GM12878 (cell line): ENCODE data around the gene SUB1. TPM values are rescaled to one million over a fixed set of nuclear protein-coding genes. Genes with fewer than 3 reads are reported as not detected.

Experiments used
- ATAC-seq: fragments of 200-7000 bp; cut with Tn5 transposase; 3 replicates; pipeline ENCODE4 v1.9.1; 2020; ENCODE audit warnings: mild to moderate bottlenecking, moderate library complexity
- BruUV-seq: library from RNA; stranded (reverse); fragments of 400-500 nt; replicated peaks from 2 replicates; lab custom pipeline; 2021; lab: Mats Ljungman, UMichigan
- CTCF ChIA-PET: fragments of 300-600 bp; sonication (Branson Sonifier 250); formaldehyde crosslinking; extraction: SDS; loops from one replicate; lab custom pipeline; 2021; ENCODE audit warnings: inconsistent platforms; lab: Yijun Ruan, JAX
- POLR2A ChIA-PET: fragments of 350-600 bp; formaldehyde crosslinking; extraction: SDS; loops from one replicate; lab custom pipeline; 2021; ENCODE audit warnings: inconsistent platforms; lab: Charles Lee
- RAD21 ChIA-PET: fragments of 300-600 bp; sonication (Branson Sonifier 250); formaldehyde crosslinking; loops from one replicate; lab custom pipeline; 2023; ENCODE audit warnings: antibody characterized with exemption; ENCODE audit not compliant: unreplicated experiment; lab: Charles Lee
- SMC1A ChIA-PET: fragments of 300-600 bp; sonication (Branson Sonifier 250); formaldehyde crosslinking; loops from one replicate; lab custom pipeline; 2023; ENCODE audit not compliant: unreplicated experiment, uncharacterized antibody; lab: Charles Lee
- DNase-seq: peaks from one replicate; pipeline ENCODE4 v3.0.0-alpha.2; 2011; ENCODE audit warnings: low read depth, low spot score
- FAIRE-seq: peaks from 3 replicates; lab custom pipeline; 2011; peaks lifted over from hg19 to GRCh38; lab: Jason Lieb, UNC
- H2AFZ ChIP-seq: 2 replicates; pipeline ENCODE4 v1.6.0; 2011; ENCODE audit warnings: low read depth, low read length, control low read depth; ENCODE audit not compliant: control insufficient read depth
- H3K27ac ChIP-seq: 2 replicates; pipeline ENCODE4 v1.5.1; 2011; ENCODE audit warnings: control low read depth; ENCODE audit not compliant: control insufficient read depth, insufficient read depth
- H3K27me3 ChIP-seq, 2 experiments: replicated peaks in 1 of 2; 2 replicates each; pipeline versions ENCODE4 v1.6.0 to v1.6.1; 2011; ENCODE audit warnings: low read length in 1 of 2; ENCODE audit not compliant: control insufficient read depth in 2 of 2, insufficient read depth in 2 of 2
- H3K36me3 ChIP-seq, 2 experiments: 2 replicates each; pipeline ENCODE4 v1.5.1; 2011; ENCODE audit warnings: low read length in 1 of 2; ENCODE audit not compliant: control insufficient read depth in 2 of 2, insufficient read depth in 2 of 2
- H3K4me1 ChIP-seq: 2 replicates; pipeline ENCODE4 v1.6.1; 2011; ENCODE audit warnings: mild to moderate bottlenecking, low read length, moderate library complexity, mixed read lengths; ENCODE audit not compliant: control insufficient read depth, insufficient read depth
- H3K4me2 ChIP-seq: 2 replicates; pipeline ENCODE4 v1.6.0; 2011; ENCODE audit warnings: control low read depth; ENCODE audit not compliant: control insufficient read depth, insufficient read depth
- H3K4me3 ChIP-seq: fragments of 200-600 bp; sonication (generic); 2 replicates; pipeline ENCODE4 v1.5.1; 2016
- H3K79me2 ChIP-seq: 2 replicates; pipeline ENCODE4 v1.6.0; 2011; ENCODE audit warnings: low read length; ENCODE audit not compliant: control insufficient read depth, insufficient read depth
- H3K9ac ChIP-seq: 2 replicates; pipeline ENCODE4 v1.8.0; 2011; ENCODE audit warnings: low read length, control low read depth, mixed read lengths; ENCODE audit not compliant: control insufficient read depth, insufficient read depth
- H3K9me3 ChIP-seq: replicated peaks from 3 replicates; pipeline ENCODE4 v1.5.1; 2011; ENCODE audit warnings: mild to moderate bottlenecking, low read length; ENCODE audit not compliant: control insufficient read depth, insufficient read depth
- H4K20me1 ChIP-seq: 2 replicates; pipeline ENCODE4 v1.6.0; 2011; ENCODE audit not compliant: control insufficient read depth, insufficient read depth
- BCL11A ChIP-seq: IDR thresholded peaks from 2 replicates; pipeline ENCODE4 v1.6.1; 2011; ENCODE audit warnings: low read depth, low read length
- CBX5 ChIP-seq: sonication (generic); IDR thresholded peaks from 2 replicates; pipeline ENCODE4 v1.6.1; 2016; ENCODE audit warnings: low read depth, moderate library complexity, mild to moderate bottlenecking, inconsistent platforms
- CHD2 ChIP-seq: IDR thresholded peaks from 2 replicates; pipeline ENCODE4 v1.6.1; 2011; ENCODE audit warnings: low read depth, low read length, improper control_type of control experiment, borderline replicate concordance
- DPF2 ChIP-seq: fragments of 450-650 bp; IDR thresholded peaks from 2 replicates; pipeline ENCODE4 v1.6.1; 2017; ENCODE audit warnings: mild to moderate bottlenecking
- E2F4 ChIP-seq: IDR thresholded peaks from 2 replicates; pipeline ENCODE4 v1.6.1; 2012; ENCODE audit warnings: low read depth, low read length, improper control_type of control experiment
- ESRRA ChIP-seq: IDR thresholded peaks from 2 replicates; pipeline ENCODE4 v1.6.1; 2012; ENCODE audit warnings: mild to moderate bottlenecking, low read length, improper control_type of control experiment
- HCFC1 ChIP-seq: fragments of 150-350 bp; IDR thresholded peaks from 2 replicates; pipeline ENCODE4 v1.6.1; 2014; ENCODE audit warnings: low read length
- JUND ChIP-seq: IDR thresholded peaks from 2 replicates; pipeline ENCODE4 v1.6.1; 2012; ENCODE audit warnings: low read depth, mild to moderate bottlenecking, low read length, improper control_type of control experiment, moderate library complexity
- KLF5 ChIP-seq: fragments of 450-650 bp; IDR thresholded peaks from 2 replicates; pipeline ENCODE4 v1.6.1; 2014; ENCODE audit warnings: mild to moderate bottlenecking; ENCODE audit not compliant: partially characterized antibody
- LARP7 ChIP-seq: fragments of 450-650 bp; IDR thresholded peaks from 2 replicates; pipeline ENCODE4 v1.6.1; 2017; ENCODE audit warnings: mild to moderate bottlenecking
- MTA3 ChIP-seq: IDR thresholded peaks from 2 replicates; pipeline ENCODE4 v1.6.1; 2012; ENCODE audit warnings: low read length, inconsistent platforms, borderline replicate concordance
- MYC ChIP-seq: IDR thresholded peaks from 2 replicates; pipeline ENCODE4 v1.6.1; 2011; ENCODE audit warnings: mild to moderate bottlenecking, low read length, moderate library complexity, inconsistent platforms; ENCODE audit not compliant: insufficient read depth, insufficient replicate concordance, insufficient read length, severe bottlenecking
- NFIC ChIP-seq: IDR thresholded peaks from 2 replicates; pipeline ENCODE4 v1.6.1; 2012; ENCODE audit warnings: low read depth, mild to moderate bottlenecking, inconsistent platforms, low read length, moderate library complexity
- NFXL1 ChIP-seq: fragments of 450-650 bp; IDR thresholded peaks from 2 replicates; pipeline ENCODE4 v1.6.1; 2017; ENCODE audit warnings: antibody characterized with exemption, mild to moderate bottlenecking, borderline replicate concordance
- NR2C2 ChIP-seq: IDR thresholded peaks from 2 replicates; pipeline ENCODE4 v1.6.1; 2011; ENCODE audit warnings: borderline replicate concordance, low read depth; ENCODE audit not compliant: control insufficient read depth, insufficient read length
- PAX5 ChIP-seq: IDR thresholded peaks from 2 replicates; pipeline ENCODE4 v1.6.1; 2011; ENCODE audit warnings: low read depth, low read length, borderline replicate concordance
- RAD21 ChIP-seq: IDR thresholded peaks from 2 replicates; pipeline ENCODE4 v1.6.1; 2011; ENCODE audit warnings: mild to moderate bottlenecking, low read depth, low read length, moderate library complexity; ENCODE audit not compliant: insufficient read depth
- RB1 ChIP-seq: fragments of 450-650 bp; formaldehyde crosslinking; IDR thresholded peaks from 2 replicates; pipeline ENCODE4 v1.6.1; 2017; ENCODE audit warnings: mild to moderate bottlenecking, borderline replicate concordance
- RELA ChIP-seq: fragments of 450-650 bp; IDR thresholded peaks from 2 replicates; pipeline ENCODE4 v1.8.0; 2014; ENCODE audit warnings: borderline replicate concordance; ENCODE audit not compliant: partially characterized antibody
- ZBED1 ChIP-seq: IDR thresholded peaks from 2 replicates; pipeline ENCODE4 v1.6.1; 2016; ENCODE audit warnings: borderline replicate concordance
- ZNF274 ChIP-seq: IDR thresholded peaks from one replicate; pipeline ENCODE4 v1.8.0; 2011; ENCODE audit not compliant: insufficient read length, insufficient read depth
- WGBS: methylation state at CpG from one replicate; pipeline ENCODE4 v1.1.6; 2016; ENCODE audit warnings: low lambda C conversion rate; ENCODE audit not compliant: insufficient replicate concordance, insufficient coverage; ENCODE audit errors: missing lambda C conversion rate; 5-methylcytosine and 5-hydroxymethylcytosine counted together
- in situ Hi-C: fragments of 300-500 bp; cut with MboI; formaldehyde crosslinking; loops from 9 replicates; pipeline ENCODE4 v1.14.3; 2018; ENCODE audit warnings: mixed read lengths
- intact Hi-C: fragments of 100-400 bp; cut with micrococcal nuclease; formaldehyde crosslinking; loops from one replicate; pipeline ENCODE4 v1.14.2; 2022; ENCODE audit not compliant: unreplicated experiment
- polyA plus RNA-seq, 11 experiments: library from polyadenylated mRNA; depleted of rRNA in 4 of 11; unstranded in 6 of 11; stranded (reverse) in 5 of 11; fragments of >200 nt; fragmentation: Nextera tagmentation in 4 of 11; fragmentation: Illumina TruSeq in 1 of 11; extraction: Ambion mirVana in 4 of 11; extraction: Trizol in 1 of 11; gene quantifications; 1 replicate in 1 of 11; 2 replicates in 10 of 11; pipeline versions ENCODE4 v1.2.1 to v1.2.3, GENCODE V29; 2011 to 2016; ENCODE audit warnings: inconsistent platforms in 2 of 11, missing spikeins in 2 of 11, low read depth in 1 of 11
- total RNA-seq, 4 experiments: library from RNA; depleted of rRNA in 3 of 4; stranded (reverse); fragments of >200 nt in 3 of 4; fragmentation: Illumina TruSeq in 1 of 4; extraction: Trizol in 1 of 4; gene quantifications; 2 replicates each; pipeline versions ENCODE4 v1.2.1 to v1.2.3, GENCODE V29; 2013 to 2021

The SUB1 gene
- total and polyA plus RNA-seq, 10 of the 15 experiments (the other 5 are each of a cell fraction or from before 2014, with no cell fraction given): 468 to 2,785 (median 1,145) TPM

- TF ChIP-seq BCL11A (peak; percentile 73), CHD2 (peak; percentile 76; the same call in 1 of the 2 replicates), DPF2 (peak; percentile 84), JUND (no peak), ZBED1 (peak; percentile 84; the same call in 1 of the 2 replicates), RAD21 (peak; percentile 22; the same call in 1 of the 2 replicates), MTA3 (peak; percentile 94; the same call in 1 of the 2 replicates), ESRRA (no peak)
Observed at GRCh38 chr5:32583582-32584232, 1.6 kb upstream of the SUB1 start (continued).

DNA sequence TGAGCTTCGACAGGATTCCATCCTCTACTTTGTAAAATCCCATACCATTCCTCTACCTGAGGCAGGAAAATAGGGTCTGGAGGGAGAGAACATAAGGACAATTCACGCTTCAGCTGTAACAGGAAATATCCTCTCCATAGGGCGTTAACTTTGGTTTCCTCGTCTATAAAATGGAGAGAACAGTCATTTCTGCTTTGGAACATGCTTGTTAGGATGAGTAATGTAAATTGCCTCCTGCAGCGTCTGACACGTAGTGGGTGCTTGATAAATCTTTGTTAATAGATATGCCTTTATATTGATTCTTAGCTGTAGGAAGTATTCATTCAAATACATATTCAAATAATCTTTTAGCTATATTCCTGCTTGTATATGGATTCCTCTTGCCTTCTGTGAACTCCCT, 711 bp upstream of the SUB1 start:
- intact Hi-C loops (loop anchor here (1.0 kb wide), 1 partner anchor 42 kb away; no protein-coding TSS in a partner anchor), in situ Hi-C loops (loop anchor here (5.0 kb wide), 1 partner anchor 47 kb away; no protein-coding TSS in a partner anchor)
- ChIA-PET RAD21 (interaction anchor here (0.8 to 9.1 kb wide), 8 partner anchors 11 to 353 kb away, joined by 3 to 355 read pairs (median 20); no protein-coding TSS in a partner anchor), POLR2A (interaction anchor here (0.5 to 4.2 kb wide), 13 partner anchors 11 to 342 kb away, joined by 3 to 68 read pairs (median 4); no protein-coding TSS in a partner anchor), CTCF (interaction anchor here (0.7 to 5.2 kb wide), 10 partner anchors 8 to 95 kb away, joined by 3 to 44 read pairs (median 10); no protein-coding TSS in a partner anchor), SMC1A (interaction anchor here (0.7 to 18.4 kb wide), 11 partner anchors 9 to 352 kb away, joined by 3 to 505 read pairs (median 5); no protein-coding TSS in a partner anchor)
- Histone ChIP-seq H3K4me1 (peaks cover 51% of the 10 kb centered on the region), H4K20me1 (no peaks in the 10 kb centered on the region), H3K4me3 (peak overlapping the region; percentile 81), H3K27ac (peak overlapping the region; percentile 79), H3K36me3 (peaks cover 4 to 21% of the 10 kb centered on the region in 2 experiments), H3K9me3 (no peaks in the 10 kb centered on the region), H3K9ac (no peak overlapping the region), H3K4me2 (peak overlapping the region; percentile 48), H3K79me2 (peaks cover 54% of the 10 kb centered on the region), H2AFZ (no peak overlapping the region), H3K27me3 (no peaks in the 10 kb centered on the region)
- FAIRE-seq (no peak), ATAC-seq (no peak), DNase-seq (no peak)
- WGBS: 18% methylated on average over 6 of the region's 6 CpGs
- no TSS peak for BruUV-seq
- TF ChIP-seq MYC: no peak
- TF ChIP-seq PAX5: no peak
- TF ChIP-seq ZNF274: no peak
- TF ChIP-seq CBX5: no peak
- no peak for TF ChIP-seq MTA3
- TF ChIP-seq NFIC: no peak
- no peak for TF ChIP-seq NR2C2
- no peak for TF ChIP-seq RELA
- no peak for TF ChIP-seq NFXL1
- TF ChIP-seq E2F4: no peak
- no peak for TF ChIP-seq RB1
- TF ChIP-seq KLF5: no peak
- TF ChIP-seq HCFC1: no peak
- no peak for TF ChIP-seq LARP7
- no peak for TF ChIP-seq BCL11A
